ENCODE measurements around the gene RASL10A.

The RASL10A gene

GRCh38 chr22:29275819-29276565, 39.5 kb downstream of the RASL10A start:
- H3K4me1 ChIP-seq (ENCODE audit: control insufficient read depth, insufficient read depth, low read length), result peaks cover 9% of the 10 kb centered on the region
- H3K9ac ChIP-seq (ENCODE audit: low read depth, low read length), result no peak overlapping the region; the same call in 1 of the 2 replicates
- H3K27ac ChIP-seq (ENCODE audit: low read depth, low read length), result no peak overlapping the region
- H3K9me3 ChIP-seq (ENCODE audit: control insufficient read depth, insufficient read depth, low read length), result no peaks in the 10 kb centered on the region
- peaks cover 96% of the 10 kb centered on the region for H3K36me3 ChIP-seq (ENCODE audit: control insufficient read depth, insufficient read depth, low read length)
- no peaks in the 10 kb centered on the region for H3K27me3 ChIP-seq (ENCODE audit: control insufficient read depth, insufficient read depth, low read length)
- H3K4me3 ChIP-seq (ENCODE audit: low read depth, low read length), result no peak overlapping the region

- H3K27me3 ChIP-seq (ENCODE audit: control insufficient read depth, insufficient read depth, low read length), result no peaks in the 10 kb centered on the region
- H3K36me3 ChIP-seq (ENCODE audit: control insufficient read depth, insufficient read depth, low read length), result peaks cover 98% of the 10 kb centered on the region
Measured at GRCh38 chr22:29275167-29275566, 40.3 kb downstream of the RASL10A start.

GRCh38 chr22:29272624-29273023, 42.9 kb downstream of the RASL10A start:
- Histone ChIP-seq H3K9ac (ENCODE audit: low read depth, low read length) (no peak overlapping the region), H3K27me3 (ENCODE audit: control insufficient read depth, insufficient read depth, low read length) (no peaks in the 10 kb centered on the region), H3K36me3 (ENCODE audit: control insufficient read depth, insufficient read depth, low read length) (peaks cover 82% of the 10 kb centered on the region), H3K4me1 (ENCODE audit: control insufficient read depth, insufficient read depth, low read length) (peaks cover 23% of the 10 kb centered on the region), H3K27ac (ENCODE audit: low read depth, low read length) (no peak overlapping the region), H3K9me3 (ENCODE audit: control insufficient read depth, insufficient read depth, low read length) (no peaks in the 10 kb centered on the region), H3K4me3 (ENCODE audit: low read depth, low read length) (no peak overlapping the region)

More at GRCh38 chr22:29275167-29275566, 40.3 kb downstream of the RASL10A start:
- no peak overlapping the region for H3K9ac ChIP-seq (ENCODE audit: low read depth, low read length)
- H3K27ac ChIP-seq (ENCODE audit: low read depth, low read length), result no peak overlapping the region
- no peak overlapping the region for H3K4me3 ChIP-seq (ENCODE audit: low read depth, low read length)
- H3K9me3 ChIP-seq (ENCODE audit: control insufficient read depth, insufficient read depth, low read length), result no peaks in the 10 kb centered on the region
- H3K4me1 ChIP-seq (ENCODE audit: control insufficient read depth, insufficient read depth, low read length), result peaks cover 17% of the 10 kb centered on the region

GRCh38 chr22:29270475-29271271, 44.8 kb downstream of the RASL10A start:
- Histone ChIP-seq H3K27me3 (ENCODE audit: control insufficient read depth, insufficient read depth, low read length) (no peaks in the 10 kb centered on the region), H3K27ac (ENCODE audit: low read depth, low read length) (no peak overlapping the region), H3K9ac (ENCODE audit: low read depth, low read length) (no peak overlapping the region), H3K4me1 (ENCODE audit: control insufficient read depth, insufficient read depth, low read length) (peaks cover 33% of the 10 kb centered on the region), H3K4me3 (ENCODE audit: low read depth, low read length) (peak overlapping the region; percentile 95), H3K36me3 (ENCODE audit: control insufficient read depth, insufficient read depth, low read length) (peaks cover 71% of the 10 kb centered on the region), H3K9me3 (ENCODE audit: control insufficient read depth, insufficient read depth, low read length) (no peaks in the 10 kb centered on the region)

- peak overlapping the region; percentile 100 for H3K27ac ChIP-seq (ENCODE audit: low read depth, low read length)
- peaks cover 70% of the 10 kb centered on the region for H3K36me3 ChIP-seq (ENCODE audit: control insufficient read depth, insufficient read depth, low read length)
- H3K9me3 ChIP-seq (ENCODE audit: control insufficient read depth, insufficient read depth, low read length), result no peaks in the 10 kb centered on the region
- no peaks in the 10 kb centered on the region for H3K27me3 ChIP-seq (ENCODE audit: control insufficient read depth, insufficient read depth, low read length)
- peak overlapping the region; percentile 95 for H3K4me3 ChIP-seq (ENCODE audit: low read depth, low read length)
- peak overlapping the region; percentile 100 for H3K9ac ChIP-seq (ENCODE audit: low read depth, low read length)
- peaks cover 33% of the 10 kb centered on the region for H3K4me1 ChIP-seq (ENCODE audit: control insufficient read depth, insufficient read depth, low read length)
Measured at GRCh38 chr22:29269731-29270474, 45.6 kb downstream of the RASL10A start.

GRCh38 chr22:29269230-29269604, 46.3 kb downstream of the RASL10A start:
- no peaks in the 10 kb centered on the region for H3K27me3 ChIP-seq (ENCODE audit: control insufficient read depth, insufficient read depth, low read length)
- peaks cover 33% of the 10 kb centered on the region for H3K4me1 ChIP-seq (ENCODE audit: control insufficient read depth, insufficient read depth, low read length)
- peak overlapping the region; percentile 100 for H3K27ac ChIP-seq (ENCODE audit: low read depth, low read length)
- peak overlapping the region; percentile 100 for H3K9ac ChIP-seq (ENCODE audit: low read depth, low read length)
- H3K9me3 ChIP-seq (ENCODE audit: control insufficient read depth, insufficient read depth, low read length), result no peaks in the 10 kb centered on the region
- H3K4me3 ChIP-seq (ENCODE audit: low read depth, low read length), result peak overlapping the region; percentile 95
- H3K36me3 ChIP-seq (ENCODE audit: control insufficient read depth, insufficient read depth, low read length), result peaks cover 67% of the 10 kb centered on the region

GRCh38 chr22:29268511-29269229, 46.8 kb downstream of the RASL10A start:
- Histone ChIP-seq H3K27ac (ENCODE audit: low read depth, low read length) (peak overlapping the region; percentile 100), H3K4me1 (ENCODE audit: control insufficient read depth, insufficient read depth, low read length) (peaks cover 33% of the 10 kb centered on the region)

GRCh38 chr22:29267858-29268510, 47.5 kb downstream of the RASL10A start, which contains the start of the genes EWSR1 and RHBDD3:
TSS of gene EWSR1 (plus strand) at chr22:29268268. CDS start at chr22:29268337, 69 bp downstream.
TSS of gene RHBDD3 (minus strand) at chr22:29267981. CDS start at chr22:29265626, 2,355 bp downstream.
- Histone ChIP-seq H3K4me3 (ENCODE audit: low read depth, low read length) (peak within 1 kb of the TSS; percentile 95), H3K9ac (ENCODE audit: low read depth, low read length) (peak within 1 kb of the TSS; percentile 100), H3K27me3 (ENCODE audit: control insufficient read depth, insufficient read depth, low read length) (no peaks in the 10 kb centered on the region), H3K27ac (ENCODE audit: low read depth, low read length) (peak within 1 kb of the TSS; percentile 100), H3K9me3 (ENCODE audit: control insufficient read depth, insufficient read depth, low read length) (no peaks in the 10 kb centered on the region), H3K4me1 (ENCODE audit: control insufficient read depth, insufficient read depth, low read length) (peaks cover 27% of the 10 kb centered on the region), H3K36me3 (ENCODE audit: control insufficient read depth, insufficient read depth, low read length) (peaks cover 64% of the 10 kb centered on the region)

More at GRCh38 chr22:29268511-29269229, 46.8 kb downstream of the RASL10A start:
- H3K9ac ChIP-seq (ENCODE audit: low read depth, low read length), result peak overlapping the region; percentile 100
- H3K4me3 ChIP-seq (ENCODE audit: low read depth, low read length), result peak overlapping the region; percentile 95
- H3K27me3 ChIP-seq (ENCODE audit: control insufficient read depth, insufficient read depth, low read length), result no peaks in the 10 kb centered on the region
- peaks cover 67% of the 10 kb centered on the region for H3K36me3 ChIP-seq (ENCODE audit: control insufficient read depth, insufficient read depth, low read length)
- no peaks in the 10 kb centered on the region for H3K9me3 ChIP-seq (ENCODE audit: control insufficient read depth, insufficient read depth, low read length)

- Histone ChIP-seq H3K9me3 (ENCODE audit: control insufficient read depth, insufficient read depth, low read length) (no peaks in the 10 kb centered on the region), H3K4me3 (ENCODE audit: low read depth, low read length) (peak overlapping the region; percentile 95), H3K27me3 (ENCODE audit: control insufficient read depth, insufficient read depth, low read length) (no peaks in the 10 kb centered on the region), H3K27ac (ENCODE audit: low read depth, low read length) (peak overlapping the region; percentile 100), H3K36me3 (ENCODE audit: control insufficient read depth, insufficient read depth, low read length) (peaks cover 59% of the 10 kb centered on the region), H3K9ac (ENCODE audit: low read depth, low read length) (peak overlapping the region; percentile 100), H3K4me1 (ENCODE audit: control insufficient read depth, insufficient read depth, low read length) (peaks cover 27% of the 10 kb centered on the region)
Measured at GRCh38 chr22:29267462-29267857, 48.0 kb downstream of the RASL10A start.

Data from HUES48 (cell line).